SK-N-MC (cell line): Measurements from ENCODE around the gene FMR1.

Experiments used
- DNase-seq: peaks from one replicate; pipeline ENCODE4 v3.0.0-alpha.2; 2011; ENCODE audit warnings: low read depth, low spot score
- H3K27ac ChIP-seq: fragments of 200-600 bp; sonication (generic); 2 replicates; pipeline ENCODE4 v1.5.1; 2016; ENCODE audit warnings: mixed run types
- H3K36me3 ChIP-seq: fragments of 200-600 bp; sonication (generic); 2 replicates; pipeline ENCODE4 v1.6.1; 2017; ENCODE audit warnings: antibody characterized with exemption, low read length, mixed read lengths; ENCODE audit not compliant: insufficient read depth
- H3K4me3 ChIP-seq: fragments of 200-600 bp; sonication (generic); 2 replicates; pipeline ENCODE4 v1.5.1; 2016
- H3K9ac ChIP-seq: fragments of 200-600 bp; sonication (generic); 2 replicates; pipeline ENCODE4 v1.8.0; 2017; ENCODE audit warnings: mixed run types, mixed read lengths; ENCODE audit not compliant: insufficient read length
- H3K9me3 ChIP-seq: fragments of 200-600 bp; sonication (generic); 2 replicates; pipeline ENCODE4 v1.6.1; 2017; ENCODE audit warnings: low read depth, mild to moderate bottlenecking, antibody characterized with exemption, low read length, moderate library complexity, mixed read lengths
- EZH2 ChIP-seq: fragments of 200-600 bp; sonication (generic); IDR thresholded peaks from one replicate; pipeline ENCODE4 v1.6.1; 2017; ENCODE audit warnings: antibody characterized with exemption
- FOXP2 ChIP-seq: optimal IDR thresholded peaks from 2 replicates; pipeline ENCODE3; 2011; ENCODE audit warnings: mild to moderate bottlenecking, moderate library complexity; ENCODE audit not compliant: insufficient read depth; ENCODE audit errors: extremely low read length, control extremely low read depth
- POLR2AphosphoS5 ChIP-seq: IDR thresholded peaks from 2 replicates; pipeline ENCODE4 v1.6.1; 2012; ENCODE audit warnings: mild to moderate bottlenecking, low read depth, low read length, borderline replicate concordance

The FMR1 gene

GRCh38 chrX:147910607-147911006 is 1.1 kb upstream of the FMR1 start:
- no peak for DNase-seq
- no peak overlapping the region for H3K4me3 ChIP-seq
- no peak overlapping the region for H3K9ac ChIP-seq
- no peak for TF ChIP-seq POLR2AphosphoS5
- TF ChIP-seq EZH2 = no peak
- no peak for TF ChIP-seq FOXP2
- H3K27ac ChIP-seq = no peak overlapping the region
- no peaks in the 10 kb centered on the region for H3K36me3 ChIP-seq
- no peaks in the 10 kb centered on the region for H3K9me3 ChIP-seq

- TF ChIP-seq POLR2AphosphoS5 (no peak), FOXP2 (no peak), EZH2 (no peak)
- no peak for DNase-seq
- Histone ChIP-seq H3K9ac (peak overlapping the region; percentile 83), H3K27ac (peak overlapping the region; percentile 67; the same call in 1 of the 2 replicates), H3K4me3 (peak overlapping the region; percentile 82), H3K9me3 (no peaks in the 10 kb centered on the region), H3K36me3 (no peaks in the 10 kb centered on the region)
Measured at GRCh38 chrX:147912093-147912801, 528 bp downstream of the FMR1 start.

DNA sequence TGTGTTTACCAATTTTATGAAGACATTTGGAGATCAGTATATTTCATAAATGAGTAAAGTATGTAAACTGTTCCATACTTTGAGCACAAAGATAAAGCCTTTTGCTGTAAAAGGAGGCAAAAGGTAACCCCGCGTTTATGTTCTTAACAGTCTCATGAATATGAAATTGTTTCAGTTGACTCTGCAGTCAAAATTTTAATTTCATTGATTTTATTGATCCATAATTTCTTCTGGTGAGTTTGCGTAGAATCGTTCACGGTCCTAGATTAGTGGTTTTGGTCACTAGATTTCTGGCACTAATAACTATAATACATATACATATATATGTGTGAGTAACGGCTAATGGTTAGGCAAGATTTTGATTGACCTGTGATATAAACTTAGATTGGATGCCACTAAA is 1.9 kb downstream of the FMR1 start:
- H3K4me3 ChIP-seq = peak overlapping the region; percentile 82
- no peaks in the 10 kb centered on the region for H3K36me3 ChIP-seq
- H3K27ac ChIP-seq = no peak overlapping the region
- no peak for TF ChIP-seq EZH2
- no peak for TF ChIP-seq FOXP2
- TF ChIP-seq POLR2AphosphoS5 = no peak
- H3K9ac ChIP-seq = peak overlapping the region; percentile 83
- no peaks in the 10 kb centered on the region for H3K9me3 ChIP-seq
- no peak for DNase-seq

GRCh38 chrX:147914591-147914990 is 2.9 kb downstream of the FMR1 start:
- H3K9me3 ChIP-seq = no peaks in the 10 kb centered on the region
- no peak for DNase-seq
- H3K36me3 ChIP-seq = no peaks in the 10 kb centered on the region
- TF ChIP-seq FOXP2 (no peak), EZH2 (no peak), POLR2AphosphoS5 (no peak)
- peak overlapping the region; percentile 82 for H3K4me3 ChIP-seq
- H3K9ac ChIP-seq = no peak overlapping the region
- H3K27ac ChIP-seq = no peak overlapping the region

- Histone ChIP-seq H3K9me3 (no peaks in the 10 kb centered on the region), H3K4me3 (peak overlapping the region; percentile 7), H3K36me3 (no peaks in the 10 kb centered on the region), H3K9ac (no peak overlapping the region), H3K27ac (no peak overlapping the region; the same call in 1 of the 2 replicates)
- no peak for TF ChIP-seq EZH2
- no peak for TF ChIP-seq POLR2AphosphoS5
- TF ChIP-seq FOXP2 = no peak
- no peak for DNase-seq
Measured at GRCh38 chrX:147916375-147916968, 4.8 kb downstream of the FMR1 start.

- H3K27ac ChIP-seq = peak overlapping the region; percentile 79
- H3K9ac ChIP-seq = peak overlapping the region; percentile 39
- TF ChIP-seq POLR2AphosphoS5 (no peak), EZH2 (no peak), FOXP2 (no peak)
Measured at GRCh38 chrX:147917700-147918695, 6.3 kb downstream of the FMR1 start.

DNA sequence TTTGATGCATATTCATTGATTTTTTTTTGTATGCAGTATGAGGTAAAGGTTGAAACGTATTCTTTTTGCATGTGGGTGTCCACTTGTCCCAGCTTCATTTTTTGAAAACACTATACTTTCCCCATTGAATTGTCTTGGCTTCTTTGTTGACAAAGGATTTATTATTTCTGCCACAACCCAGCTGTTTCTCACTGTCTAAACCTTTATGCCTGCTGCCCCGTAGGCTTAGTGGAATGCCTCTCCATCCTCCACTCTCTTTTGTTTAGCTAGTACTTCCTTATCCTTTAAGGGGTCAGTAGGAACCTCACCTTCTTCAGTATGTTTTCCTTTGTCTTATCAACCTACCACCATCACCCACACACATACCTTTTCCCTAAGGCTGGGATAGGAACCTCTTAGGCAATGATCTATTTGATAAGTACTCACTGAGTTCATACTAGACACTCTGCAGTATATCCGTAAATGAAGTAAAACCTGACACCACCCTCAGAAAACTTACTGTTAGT is 8.5 kb downstream of the FMR1 start:
- no peaks in the 10 kb centered on the region for H3K9me3 ChIP-seq
- no peak overlapping the region for H3K9ac ChIP-seq
- no peak for TF ChIP-seq FOXP2
- TF ChIP-seq POLR2AphosphoS5 = no peak
- no peak for TF ChIP-seq EZH2
- H3K27ac ChIP-seq = no peak overlapping the region
- H3K4me3 ChIP-seq = no peak overlapping the region
- no peak for DNase-seq
- no peaks in the 10 kb centered on the region for H3K36me3 ChIP-seq

More at GRCh38 chrX:147917700-147918695, 6.3 kb downstream of the FMR1 start:
- no peak for DNase-seq
- Histone ChIP-seq H3K36me3 (no peaks in the 10 kb centered on the region), H3K9me3 (no peaks in the 10 kb centered on the region), H3K4me3 (peak overlapping the region; percentile 52)

GRCh38 chrX:147923605-147924004 is 11.9 kb downstream of the FMR1 start:
- no peak overlapping the region for H3K9ac ChIP-seq
- H3K27ac ChIP-seq = no peak overlapping the region
- H3K36me3 ChIP-seq = peaks cover 12% of the 10 kb centered on the region; the same call in 1 of the 2 replicates
- DNase-seq = no peak
- no peaks in the 10 kb centered on the region for H3K9me3 ChIP-seq
- no peak overlapping the region for H3K4me3 ChIP-seq
- TF ChIP-seq EZH2 (no peak), POLR2AphosphoS5 (no peak), FOXP2 (no peak)
